MCF 10A (cell line): ENCODE results near the gene AK4. TPM values are rescaled to one million over a fixed set of nuclear protein-coding genes. Genes with fewer than 3 reads are reported as not detected.
"Not testable (repeated sequence)": the region's sequence is repeated elsewhere in the genome, so short reads cannot be mapped to it uniquely, and the experiment has no call there.

ENCODE experiments used
- BruUV-seq: library from RNA; stranded (reverse); fragments of 400-500 nt; replicated peaks from 2 replicates; lab custom pipeline; 2021; lab: Mats Ljungman, UMichigan
- CTCF ChIA-PET: fragments of 300-600 bp; sonication (Branson Sonifier 250); formaldehyde crosslinking; extraction: SDS; loops from one replicate; lab custom pipeline; 2021; ENCODE audit warnings: antibody characterized with exemption, inconsistent platforms; lab: Yijun Ruan, JAX
- POLR2A ChIA-PET: fragments of 300-600, 350-650 bp; sonication (Branson Sonifier 250); formaldehyde crosslinking; extraction: SDS; loops from one replicate; lab custom pipeline; 2020; ENCODE audit warnings: antibody characterized with exemption, inconsistent platforms; lab: Yijun Ruan, JAX
- DNase-seq: peaks from one replicate; pipeline ENCODE4 v3.0.0-alpha.2; 2018; ENCODE audit not compliant: unreplicated experiment
- H3K27ac Mint-ChIP-seq: one replicate; pipeline ENCODE4 v1.8.0; 2022; ENCODE audit warnings: mild to moderate bottlenecking, low read depth, mixed read lengths; ENCODE audit not compliant: unreplicated experiment
- H3K27me3 Mint-ChIP-seq: one replicate; pipeline ENCODE4 v1.8.0; 2022; ENCODE audit warnings: mixed read lengths; ENCODE audit not compliant: insufficient read depth, unreplicated experiment
- H3K36me3 Mint-ChIP-seq: one replicate; pipeline ENCODE4 v1.8.0; 2022; ENCODE audit warnings: mild to moderate bottlenecking, moderate library complexity, mixed read lengths; ENCODE audit not compliant: insufficient read depth, unreplicated experiment
- H3K4me1 Mint-ChIP-seq: one replicate; pipeline ENCODE4 v1.8.0; 2022; ENCODE audit warnings: mixed read lengths; ENCODE audit not compliant: insufficient read depth, unreplicated experiment
- H3K4me3 Mint-ChIP-seq: one replicate; pipeline ENCODE4 v1.8.0; 2022; ENCODE audit warnings: mild to moderate bottlenecking, moderate library complexity, mixed read lengths; ENCODE audit not compliant: unreplicated experiment
- H3K9me3 Mint-ChIP-seq: one replicate; pipeline ENCODE4 v1.8.0; 2022; ENCODE audit warnings: mixed read lengths; ENCODE audit not compliant: unreplicated experiment
- intact Hi-C: fragments of 100-400 bp; cut with micrococcal nuclease; formaldehyde crosslinking; loops from 2 replicates; pipeline ENCODE4 v1.14.1; 2022
- total RNA-seq: library from RNA; stranded (reverse); gene quantifications from 2 replicates; pipeline ENCODE4 v1.2.3, GENCODE V29; 2022
- TF ChIP-seq, protein P1 (sequence below): fragments of 200-600 bp; IDR thresholded peaks from one replicate; pipeline ENCODE4 v1.8.0; 2022; ENCODE audit warnings: antibody characterized with exemption, mild to moderate bottlenecking; ENCODE audit not compliant: unreplicated experiment

AK4 gene
- total RNA-seq, 1 experiment from 2014 or later, result 57.1 TPM

- ChIA-PET POLR2A (interaction anchor here (0.7 to 2.4 kb wide), 8 partner anchors 11 to 232 kb away, joined by 3 to 7 read pairs (median 3); no protein-coding TSS in a partner anchor), CTCF (interaction anchor here (0.6 to 10.3 kb wide), 29 partner anchors 13 to 1235 kb away, joined by 3 to 78 read pairs (median 4); no protein-coding TSS in a partner anchor)
- TF ChIP-seq, protein P1, sequence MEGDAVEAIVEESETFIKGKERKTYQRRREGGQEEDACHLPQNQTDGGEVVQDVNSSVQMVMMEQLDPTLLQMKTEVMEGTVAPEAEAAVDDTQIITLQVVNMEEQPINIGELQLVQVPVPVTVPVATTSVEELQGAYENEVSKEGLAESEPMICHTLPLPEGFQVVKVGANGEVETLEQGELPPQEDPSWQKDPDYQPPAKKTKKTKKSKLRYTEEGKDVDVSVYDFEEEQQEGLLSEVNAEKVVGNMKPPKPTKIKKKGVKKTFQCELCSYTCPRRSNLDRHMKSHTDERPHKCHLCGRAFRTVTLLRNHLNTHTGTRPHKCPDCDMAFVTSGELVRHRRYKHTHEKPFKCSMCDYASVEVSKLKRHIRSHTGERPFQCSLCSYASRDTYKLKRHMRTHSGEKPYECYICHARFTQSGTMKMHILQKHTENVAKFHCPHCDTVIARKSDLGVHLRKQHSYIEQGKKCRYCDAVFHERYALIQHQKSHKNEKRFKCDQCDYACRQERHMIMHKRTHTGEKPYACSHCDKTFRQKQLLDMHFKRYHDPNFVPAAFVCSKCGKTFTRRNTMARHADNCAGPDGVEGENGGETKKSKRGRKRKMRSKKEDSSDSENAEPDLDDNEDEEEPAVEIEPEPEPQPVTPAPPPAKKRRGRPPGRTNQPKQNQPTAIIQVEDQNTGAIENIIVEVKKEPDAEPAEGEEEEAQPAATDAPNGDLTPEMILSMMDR, result peak; percentile 68
- Mint-ChIP-seq H3K4me3 (no peak overlapping the region), H3K4me1 (peaks cover 2% of the 10 kb centered on the region), H3K27ac (no peak overlapping the region), H3K27me3 (no peaks in the 10 kb centered on the region), H3K36me3 (no peaks in the 10 kb centered on the region), H3K9me3 (no peaks in the 10 kb centered on the region)
- DNase-seq, result peak; percentile 72
- intact Hi-C loops, result loop anchor here (1.0 to 5.0 kb wide), 3 partner anchors 196 to 1007 kb away; no protein-coding TSS in a partner anchor
- no TSS peak for BruUV-seq
These were observed 88.1 kb downstream of the AK4 start for GRCh38 chr1:65235867-65236805.

GRCh38 chr1:65237088-65237487 is 89.1 kb downstream of the AK4 start:
- H3K36me3 Mint-ChIP-seq, H3K27me3 Mint-ChIP-seq, DNase-seq, H3K9me3 Mint-ChIP-seq, H3K4me3 Mint-ChIP-seq, H3K27ac Mint-ChIP-seq, BruUV-seq, H3K4me1 Mint-ChIP-seq: not testable (repeated sequence)
- intact Hi-C loops, result loop anchor here (2.0 to 5.0 kb wide), 2 partner anchors 195 to 1006 kb away; no protein-coding TSS in a partner anchor
- POLR2A ChIA-PET, result interaction anchor here (0.7 to 2.4 kb wide), 6 partner anchors 10 to 226 kb away, joined by 3 to 7 read pairs (median 3); no protein-coding TSS in a partner anchor
- CTCF ChIA-PET, result interaction anchor here (0.6 to 10.3 kb wide), 15 partner anchors 12 to 473 kb away, joined by 3 to 78 read pairs (median 3); no protein-coding TSS in a partner anchor

GRCh38 chr1:65237503-65237902 is 89.5 kb downstream of the AK4 start:
- H3K4me1 Mint-ChIP-seq, result no peaks in the 10 kb centered on the region
- DNase-seq, result no peak
- CTCF ChIA-PET, result interaction anchor here (0.6 to 10.3 kb wide), 7 partner anchors 22 to 449 kb away, joined by 3 to 78 read pairs (median 5); no protein-coding TSS in a partner anchor
- no TSS peak for BruUV-seq
- no peaks in the 10 kb centered on the region for H3K9me3 Mint-ChIP-seq
- no peaks in the 10 kb centered on the region for H3K36me3 Mint-ChIP-seq
- intact Hi-C loops, result loop anchor here (2.0 to 5.0 kb wide), 2 partner anchors 195 to 1005 kb away; no protein-coding TSS in a partner anchor
- POLR2A ChIA-PET, result interaction anchor here (0.7 to 2.4 kb wide), 3 partner anchors 10 to 222 kb away, joined by 3 to 7 read pairs (median 7); no protein-coding TSS in a partner anchor
- no peak overlapping the region for H3K27ac Mint-ChIP-seq
- TF ChIP-seq, protein P1, result no peak
- H3K27me3 Mint-ChIP-seq, result no peaks in the 10 kb centered on the region
- no peak overlapping the region for H3K4me3 Mint-ChIP-seq

DNA sequence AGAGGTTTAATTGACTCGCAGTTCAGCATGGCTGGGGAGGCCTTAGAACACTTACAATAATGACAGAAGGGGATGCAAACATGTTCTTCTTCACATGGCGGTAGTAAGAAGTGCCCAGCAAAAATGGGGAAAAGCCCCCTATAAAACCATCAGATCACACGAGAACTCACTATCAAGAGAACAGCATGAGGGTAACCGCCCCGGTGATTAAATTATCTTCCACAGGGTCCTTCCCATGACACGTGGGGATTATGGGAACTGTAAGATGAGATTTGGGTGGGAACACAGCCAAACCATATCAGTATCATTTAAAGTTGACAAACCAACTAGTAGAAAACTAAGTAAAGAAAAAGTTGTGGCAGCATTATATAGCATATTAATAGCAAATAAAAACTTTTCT is 90.0 kb downstream of the AK4 start:
- intact Hi-C loops, result loop anchor here (5.0 kb wide), 1 partner anchor 194 kb away; no protein-coding TSS in a partner anchor
- H3K36me3 Mint-ChIP-seq, result no peaks in the 10 kb centered on the region
- no peaks in the 10 kb centered on the region for H3K4me1 Mint-ChIP-seq
- ChIA-PET CTCF (interaction anchor here (0.7 to 10.3 kb wide), 2 partner anchors 221 to 449 kb away, joined by 4 to 78 read pairs; no protein-coding TSS in a partner anchor), POLR2A (interaction anchor here (1.7 kb wide), 1 partner anchor 9 kb away, joined by 7 read pairs; no protein-coding TSS in a partner anchor)
- TF ChIP-seq, protein P1, result no peak
- BruUV-seq, result no TSS peak
- H3K27ac Mint-ChIP-seq, result no peak overlapping the region
- no peaks in the 10 kb centered on the region for H3K9me3 Mint-ChIP-seq
- H3K4me3 Mint-ChIP-seq, result no peak overlapping the region
- no peaks in the 10 kb centered on the region for H3K27me3 Mint-ChIP-seq
- no peak for DNase-seq
